Measurements from ENCODE around the gene GSPT1. TPM values are rescaled to one million over a fixed set of nuclear protein-coding genes. Genes with fewer than 3 reads are reported as not detected.

The GSPT1 gene
- total RNA-seq, 4 donors from 2014 or later, result 29.9 to 98.9 (median 64.6) TPM

DNA sequence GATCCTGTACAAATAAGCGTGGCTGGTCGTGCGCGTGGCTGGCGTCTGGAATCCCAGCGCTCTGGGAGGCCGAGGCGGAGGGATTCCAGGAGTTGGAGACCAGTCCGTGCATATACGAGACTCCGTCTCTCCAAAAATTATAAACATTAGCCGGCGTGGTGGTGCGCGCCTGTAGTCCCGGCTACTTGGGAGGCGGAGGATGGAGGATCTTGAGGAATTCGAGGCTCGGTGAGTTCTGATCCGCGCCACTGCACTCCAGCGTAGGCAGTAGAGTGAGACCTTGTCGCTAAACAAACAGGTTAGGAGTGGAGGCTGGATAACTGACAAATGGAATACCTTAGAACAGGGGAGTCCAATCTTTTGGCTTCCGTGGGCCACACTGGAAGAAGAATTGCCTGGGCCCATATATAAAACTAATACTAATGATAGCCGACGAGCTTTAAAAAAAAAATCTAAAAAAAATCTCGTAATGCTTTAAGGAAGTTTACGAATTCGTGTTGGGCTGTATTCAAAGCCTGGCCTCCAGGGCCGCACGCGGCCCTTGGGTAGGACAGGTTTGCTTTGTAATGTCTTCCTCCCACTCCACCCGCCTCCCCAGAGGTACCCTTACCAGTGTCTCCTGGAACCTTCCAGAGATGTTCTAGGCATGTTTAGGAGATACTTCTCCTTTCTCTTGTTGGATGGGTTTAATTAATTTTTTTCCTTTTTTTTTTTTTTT lies 63.5 kb downstream of the GSPT1 start:
- 48 to 76% methylated on average over 5 to 33 of the region's 33 CpGs for WGBS, 2 donors (ENCODE audit: low coverage in 1 of 2)
- no peaks in the 10 kb centered on the region for H3K27me3 ChIP-seq
- peaks cover 0 to 4% (median 2%) of the 10 kb centered on the region in 4 donors for H3K36me3 ChIP-seq
- in situ Hi-C loops (cut with MboI; ENCODE audit: low pct_ligation_motif_present in 1 of 4, low pct_unique_long_range_greater_than_20kb in 1 of 4, low sequenced_read_pairs in 3 of 4) (no loop called here), intact Hi-C loops (cut with DNase I; ENCODE audit: low total_unique reads) (no loop called here)
- H3K4me1 ChIP-seq, result peaks cover 0 to 45% (median 21%) of the 10 kb centered on the region in 4 donors
- TF ChIP-seq POLR2AphosphoS5 (IDR thresholded peaks at IDR 0.05), result no peak
- TF ChIP-seq EP300 (IDR thresholded peaks at IDR 0.05; ENCODE audit: low read depth), result no peak
- TF ChIP-seq, protein P1, sequence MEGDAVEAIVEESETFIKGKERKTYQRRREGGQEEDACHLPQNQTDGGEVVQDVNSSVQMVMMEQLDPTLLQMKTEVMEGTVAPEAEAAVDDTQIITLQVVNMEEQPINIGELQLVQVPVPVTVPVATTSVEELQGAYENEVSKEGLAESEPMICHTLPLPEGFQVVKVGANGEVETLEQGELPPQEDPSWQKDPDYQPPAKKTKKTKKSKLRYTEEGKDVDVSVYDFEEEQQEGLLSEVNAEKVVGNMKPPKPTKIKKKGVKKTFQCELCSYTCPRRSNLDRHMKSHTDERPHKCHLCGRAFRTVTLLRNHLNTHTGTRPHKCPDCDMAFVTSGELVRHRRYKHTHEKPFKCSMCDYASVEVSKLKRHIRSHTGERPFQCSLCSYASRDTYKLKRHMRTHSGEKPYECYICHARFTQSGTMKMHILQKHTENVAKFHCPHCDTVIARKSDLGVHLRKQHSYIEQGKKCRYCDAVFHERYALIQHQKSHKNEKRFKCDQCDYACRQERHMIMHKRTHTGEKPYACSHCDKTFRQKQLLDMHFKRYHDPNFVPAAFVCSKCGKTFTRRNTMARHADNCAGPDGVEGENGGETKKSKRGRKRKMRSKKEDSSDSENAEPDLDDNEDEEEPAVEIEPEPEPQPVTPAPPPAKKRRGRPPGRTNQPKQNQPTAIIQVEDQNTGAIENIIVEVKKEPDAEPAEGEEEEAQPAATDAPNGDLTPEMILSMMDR (IDR thresholded peaks at IDR 0.05), result no peak
- no peak for TF ChIP-seq POLR2A (IDR thresholded peaks at IDR 0.05)
- H3K27ac ChIP-seq, result peak overlapping the region; percentile 82 to 97 (median 90)
- peak overlapping the region; percentile 67 to 97 (median 78) for H3K4me3 ChIP-seq
- DNase-seq, result no peak
- no peaks in the 10 kb centered on the region for H3K9me3 ChIP-seq

DNA sequence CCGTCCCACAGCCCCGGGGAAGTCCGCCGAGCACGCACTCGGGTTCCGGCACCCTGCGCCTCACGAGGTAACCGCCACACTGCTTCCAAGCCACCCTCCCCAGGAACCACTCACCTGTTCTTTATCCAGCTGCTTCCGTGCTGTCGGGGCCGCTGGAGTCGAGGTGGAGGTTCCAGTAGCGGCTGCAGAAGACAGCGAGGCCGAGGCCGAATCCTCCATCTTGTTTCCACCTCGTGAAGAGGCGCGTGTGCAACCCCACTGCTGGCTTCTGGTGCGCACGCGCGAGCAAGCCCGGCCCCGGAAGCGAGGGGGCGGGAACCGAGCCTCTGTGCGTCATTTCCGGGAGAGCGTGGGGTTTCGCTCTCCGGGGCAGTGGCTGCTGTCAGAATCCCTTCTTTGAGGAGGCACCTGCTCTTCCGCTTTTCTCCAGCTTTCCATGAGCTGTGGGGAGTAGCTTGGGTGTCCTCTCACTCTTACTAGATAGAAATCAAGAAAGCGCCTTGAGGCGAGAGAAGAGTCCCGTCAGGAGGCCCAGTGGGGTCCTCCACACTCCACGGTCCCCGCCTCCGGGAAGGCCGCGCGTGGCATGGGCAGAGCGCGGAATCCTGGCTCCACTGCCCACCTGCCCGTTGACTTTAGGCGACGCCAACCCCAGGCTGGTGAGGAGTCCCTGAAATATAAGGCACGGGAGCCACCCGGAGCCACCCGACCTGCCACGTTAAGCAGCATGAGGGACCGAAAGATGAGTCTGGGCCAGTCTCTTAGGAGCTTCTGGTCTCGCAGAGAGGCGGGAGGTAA lies 64.3 kb downstream of the GSPT1 start, which contains the start of gene RSL1D1:
Gene RSL1D1, minus strand, starts transcription at position 249 of the 798 bp plus-strand sequence. Its CDS starts 30 bp downstream, at position 219.
- H3K9me3 ChIP-seq, result no peaks in the 10 kb centered on the region
- DNase-seq, result peak; percentile 94
- in situ Hi-C loops (cut with MboI; ENCODE audit: low pct_ligation_motif_present in 1 of 4, low pct_unique_long_range_greater_than_20kb in 1 of 4, low sequenced_read_pairs in 3 of 4) (no loop called here), intact Hi-C loops (cut with DNase I; ENCODE audit: low total_unique reads) (no loop called here)
- peaks cover 0 to 11% (median 6%) of the 10 kb centered on the region in 4 donors for H3K36me3 ChIP-seq
- 0% methylated on average over 47 of the region's 57 CpGs; no CpG with 5 or more reads in 1 of the 2 donors for WGBS, 2 donors (ENCODE audit: low coverage in 1 of 2)
- peak within 1 kb of the TSS; percentile 67 to 97 (median 78) for H3K4me3 ChIP-seq
- peak within 1 kb of the TSS; percentile 82 to 97 (median 90) for H3K27ac ChIP-seq
- TF ChIP-seq POLR2A (IDR thresholded peaks at IDR 0.05), result peak; percentile 82
- TF ChIP-seq, protein P1 (IDR thresholded peaks at IDR 0.05), result no peak
- peak; percentile 81 to 94 (median 94) for TF ChIP-seq POLR2AphosphoS5 (IDR thresholded peaks at IDR 0.05)
- TF ChIP-seq EP300 (IDR thresholded peaks at IDR 0.05; ENCODE audit: low read depth), result no peak
- H3K27me3 ChIP-seq, result no peaks in the 10 kb centered on the region
- H3K4me1 ChIP-seq, result peaks cover 0 to 45% (median 21%) of the 10 kb centered on the region in 4 donors

DNA sequence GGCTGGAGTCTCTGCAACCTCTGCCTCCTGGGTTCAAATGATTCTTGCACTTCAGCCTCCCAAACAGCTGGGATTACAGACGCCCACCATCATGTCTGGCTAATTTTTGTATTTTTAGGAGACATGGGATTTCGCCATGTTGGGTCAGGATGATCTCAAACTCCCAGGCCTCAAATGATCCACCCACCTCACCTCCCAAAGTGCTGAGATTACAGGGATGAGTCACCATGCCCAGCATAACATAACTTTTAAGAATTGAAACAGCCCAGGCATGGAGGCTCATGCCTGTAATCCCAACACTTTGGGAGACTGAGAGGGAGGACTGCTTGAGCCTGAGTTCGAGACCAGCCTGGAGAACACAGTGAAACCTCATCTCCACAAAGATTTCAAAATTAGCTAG lies 66.9 kb downstream of the GSPT1 start:
- in situ Hi-C loops (cut with MboI; ENCODE audit: low pct_ligation_motif_present in 1 of 4, low pct_unique_long_range_greater_than_20kb in 1 of 4, low sequenced_read_pairs in 3 of 4) (no loop called here), intact Hi-C loops (cut with DNase I; ENCODE audit: low total_unique reads) (no loop called here)
- WGBS, 2 donors (ENCODE audit: low coverage in 1 of 2), result 86% methylated on average over 3 of the region's 3 CpGs; no CpG with 5 or more reads in 1 of the 2 donors

More for the DNA sequence above, 66.9 kb downstream of the GSPT1 start:
- Histone ChIP-seq H3K4me3 (no peak overlapping the region), H3K27me3 (no peaks in the 10 kb centered on the region), H3K4me1 (peaks cover 0 to 36% (median 20%) of the 10 kb centered on the region in 4 donors), H3K9me3 (no peaks in the 10 kb centered on the region), H3K36me3 (peaks cover 0 to 36% (median 18%) of the 10 kb centered on the region in 4 donors), H3K27ac (no peak overlapping the region)
- DNase-seq, result no peak
- TF ChIP-seq POLR2AphosphoS5 (IDR thresholded peaks at IDR 0.05) (no peak), EP300 (IDR thresholded peaks at IDR 0.05; ENCODE audit: low read depth) (no peak), POLR2A (IDR thresholded peaks at IDR 0.05) (no peak)
- TF ChIP-seq, protein P1 (IDR thresholded peaks at IDR 0.05), result no peak

Measured in transverse colon (tissue), 4 donors.